ENCODE measurements around the gene CCNE1. TPM values are rescaled to one million over a fixed set of nuclear protein-coding genes. Genes with fewer than 3 reads are reported as not detected.

Gene CCNE1
- total RNA-seq, 4 donors from 2014 or later, result 1.9 to 3.8 (median 2.9) TPM; not detected in 1

DNA sequence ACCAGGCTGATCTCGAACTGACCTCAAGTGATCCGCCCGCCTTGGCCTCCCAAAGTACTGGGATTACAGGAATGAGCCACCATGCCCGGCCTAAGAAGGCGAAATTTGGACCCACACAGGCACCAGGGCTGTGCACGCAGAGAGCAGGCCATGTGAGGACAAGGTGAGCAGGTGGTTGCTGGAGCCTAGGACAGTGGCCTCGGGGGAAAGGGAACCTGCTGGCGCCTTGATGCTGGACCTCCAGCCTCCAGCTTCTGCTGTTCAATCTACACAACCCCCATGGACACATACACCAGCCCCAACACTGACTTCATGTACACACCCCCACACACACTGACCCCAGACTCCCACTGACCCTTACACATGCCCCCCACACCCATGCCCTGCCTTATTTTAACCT is 41.8 kb upstream of the CCNE1 start:
- no peak for ATAC-seq (ENCODE audit: low FRiP score)
- TF ChIP-seq, protein P1, sequence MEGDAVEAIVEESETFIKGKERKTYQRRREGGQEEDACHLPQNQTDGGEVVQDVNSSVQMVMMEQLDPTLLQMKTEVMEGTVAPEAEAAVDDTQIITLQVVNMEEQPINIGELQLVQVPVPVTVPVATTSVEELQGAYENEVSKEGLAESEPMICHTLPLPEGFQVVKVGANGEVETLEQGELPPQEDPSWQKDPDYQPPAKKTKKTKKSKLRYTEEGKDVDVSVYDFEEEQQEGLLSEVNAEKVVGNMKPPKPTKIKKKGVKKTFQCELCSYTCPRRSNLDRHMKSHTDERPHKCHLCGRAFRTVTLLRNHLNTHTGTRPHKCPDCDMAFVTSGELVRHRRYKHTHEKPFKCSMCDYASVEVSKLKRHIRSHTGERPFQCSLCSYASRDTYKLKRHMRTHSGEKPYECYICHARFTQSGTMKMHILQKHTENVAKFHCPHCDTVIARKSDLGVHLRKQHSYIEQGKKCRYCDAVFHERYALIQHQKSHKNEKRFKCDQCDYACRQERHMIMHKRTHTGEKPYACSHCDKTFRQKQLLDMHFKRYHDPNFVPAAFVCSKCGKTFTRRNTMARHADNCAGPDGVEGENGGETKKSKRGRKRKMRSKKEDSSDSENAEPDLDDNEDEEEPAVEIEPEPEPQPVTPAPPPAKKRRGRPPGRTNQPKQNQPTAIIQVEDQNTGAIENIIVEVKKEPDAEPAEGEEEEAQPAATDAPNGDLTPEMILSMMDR (IDR thresholded peaks at IDR 0.05), result no peak
- DNase-seq (ENCODE audit: low spot score), result no peak

- DNase-seq (ENCODE audit: low spot score) (no peak), ATAC-seq (ENCODE audit: low FRiP score) (no peak)
- TF ChIP-seq, protein P1 (IDR thresholded peaks at IDR 0.05), result no peak
Observed at GRCh38 chr19:29770648-29771047, 41.1 kb upstream of the CCNE1 start.

DNA sequence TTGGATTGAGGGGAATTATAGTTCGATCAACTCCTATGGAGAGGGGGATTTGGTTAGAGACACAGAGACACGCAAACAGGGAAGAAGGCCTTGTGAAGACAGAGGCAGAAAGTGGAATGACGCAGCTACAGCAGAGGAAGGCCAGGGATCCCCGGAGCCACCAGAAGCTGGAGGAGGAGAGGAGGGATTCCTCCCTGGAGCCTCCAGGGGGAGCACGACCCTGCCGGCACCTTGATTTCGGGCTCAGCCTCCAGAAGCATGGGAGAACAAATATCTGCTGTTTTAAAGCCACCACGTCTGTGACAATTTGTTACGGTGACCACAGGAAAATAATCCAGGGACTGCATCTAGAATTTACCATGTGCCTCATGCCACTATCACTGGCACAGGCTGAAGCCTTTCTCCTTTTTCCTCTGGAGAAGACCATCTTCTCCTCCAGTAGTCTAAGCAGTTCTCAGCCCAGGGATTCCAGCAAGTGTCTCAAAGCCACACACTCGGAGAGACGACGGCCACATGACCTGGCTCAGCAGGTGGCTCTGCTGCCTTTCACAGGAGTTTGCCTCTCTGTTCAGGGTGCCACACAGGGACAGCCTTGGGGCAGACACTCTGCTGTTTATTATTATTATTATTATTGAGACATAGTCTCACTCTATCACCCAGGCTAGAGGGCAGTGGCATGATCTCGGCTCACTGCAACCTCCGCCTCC is 39.9 kb upstream of the CCNE1 start:
- TF ChIP-seq, protein P1 (IDR thresholded peaks at IDR 0.05), result peak in 1 of 3 donors; percentile 10
- no peak for ATAC-seq (ENCODE audit: low FRiP score)
- no peak for DNase-seq (ENCODE audit: low spot score)

DNA sequence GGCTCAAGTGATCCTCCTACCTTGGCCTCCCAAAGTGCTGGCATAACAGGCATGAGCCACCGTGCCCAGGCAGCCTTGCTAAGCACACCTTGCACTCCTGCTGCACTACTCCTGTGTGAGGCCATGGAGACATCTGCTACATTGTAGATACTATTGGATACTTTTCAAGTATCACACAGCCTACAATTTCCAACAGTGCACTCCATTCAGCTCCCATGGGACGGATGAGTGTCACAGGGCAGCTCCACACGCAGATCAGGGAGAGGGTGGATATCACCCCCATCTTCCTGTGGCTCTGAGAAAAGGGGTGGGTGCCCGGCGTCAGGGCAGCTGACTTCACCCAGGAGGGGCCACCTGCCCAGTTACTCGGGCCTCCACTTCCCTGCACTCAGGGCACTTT is 39.1 kb upstream of the CCNE1 start:
- ATAC-seq (ENCODE audit: low FRiP score), result no peak

GRCh38 chr19:29773141-29773540 is 38.6 kb upstream of the CCNE1 start:
- no peak for ATAC-seq (ENCODE audit: low FRiP score)
- TF ChIP-seq, protein P1 (IDR thresholded peaks at IDR 0.05), result no peak
- no peak for DNase-seq (ENCODE audit: low spot score)

More for the DNA sequence above, 39.1 kb upstream of the CCNE1 start:
- TF ChIP-seq, protein P1 (IDR thresholded peaks at IDR 0.05), result no peak
- no peak for DNase-seq (ENCODE audit: low spot score)

- TF ChIP-seq, protein P1 (IDR thresholded peaks at IDR 0.05), result no peak
- DNase-seq (ENCODE audit: low spot score) (no peak), ATAC-seq (ENCODE audit: low FRiP score) (no peak)
Observed at GRCh38 chr19:29774126-29774525, 37.7 kb upstream of the CCNE1 start.

- TF ChIP-seq, protein P1 (IDR thresholded peaks at IDR 0.05), result no peak
- DNase-seq (ENCODE audit: low spot score) (no peak), ATAC-seq (ENCODE audit: low FRiP score) (no peak)
Observed at GRCh38 chr19:29777781-29778309, 33.9 kb upstream of the CCNE1 start.

Data from omental fat pad (tissue), 4 donors.